Activated CD8-positive, alpha-beta memory T cell treated with anti-CD3 and anti-CD28 coated beads, Interleukin-2, amount 10 ng/mL, durations not matched to agents 7 days and 5 days (primary cell): ENCODE results near the gene TCEA2. TPM values are rescaled to one million over a fixed set of nuclear protein-coding genes. Genes with fewer than 3 reads are reported as not detected.

Experiments used
- ATAC-seq: fragments of 150-1000 bp; cut with Tn5 transposase; one replicate; pipeline ENCODE4 v1.10.0; 2021; ENCODE audit warnings: moderate library complexity
- CTCF ChIA-PET: fragments of 350-600 bp; sonication (Branson Sonifier 250); formaldehyde crosslinking; loops from one replicate; lab custom pipeline; 2021; ENCODE audit warnings: antibody characterized with exemption; lab: Charles Lee
- DNase-seq: peaks from one replicate; pipeline ENCODE4 v3.0.0-alpha.2; 2020
- H3K27ac Mint-ChIP-seq: one replicate; pipeline ENCODE4 v1.8.0; 2021; ENCODE audit warnings: mild to moderate bottlenecking, mixed read lengths
- H3K27me3 Mint-ChIP-seq: one replicate; pipeline ENCODE4 v1.8.0; 2021; ENCODE audit warnings: mixed read lengths
- H3K36me3 Mint-ChIP-seq: one replicate; pipeline ENCODE4 v1.8.0; 2021; ENCODE audit warnings: mild to moderate bottlenecking, mixed read lengths
- H3K4me1 Mint-ChIP-seq: one replicate; pipeline ENCODE4 v1.8.0; 2021; ENCODE audit warnings: mixed read lengths
- H3K4me3 Mint-ChIP-seq: one replicate; pipeline ENCODE4 v1.8.0; 2021; ENCODE audit warnings: mild to moderate bottlenecking, moderate library complexity, mixed read lengths
- H3K9me3 Mint-ChIP-seq: one replicate; pipeline ENCODE4 v1.8.0; 2022; ENCODE audit warnings: low read depth, mixed read lengths
- total RNA-seq, 2 experiments: library from RNA; stranded (reverse); gene quantifications; one replicate each; pipeline ENCODE4 v1.2.3, GENCODE V29; 2021

TCEA2 gene
- 10 to 100 TPM; 54.3 to 57.4 TPM for total RNA-seq

DNA sequence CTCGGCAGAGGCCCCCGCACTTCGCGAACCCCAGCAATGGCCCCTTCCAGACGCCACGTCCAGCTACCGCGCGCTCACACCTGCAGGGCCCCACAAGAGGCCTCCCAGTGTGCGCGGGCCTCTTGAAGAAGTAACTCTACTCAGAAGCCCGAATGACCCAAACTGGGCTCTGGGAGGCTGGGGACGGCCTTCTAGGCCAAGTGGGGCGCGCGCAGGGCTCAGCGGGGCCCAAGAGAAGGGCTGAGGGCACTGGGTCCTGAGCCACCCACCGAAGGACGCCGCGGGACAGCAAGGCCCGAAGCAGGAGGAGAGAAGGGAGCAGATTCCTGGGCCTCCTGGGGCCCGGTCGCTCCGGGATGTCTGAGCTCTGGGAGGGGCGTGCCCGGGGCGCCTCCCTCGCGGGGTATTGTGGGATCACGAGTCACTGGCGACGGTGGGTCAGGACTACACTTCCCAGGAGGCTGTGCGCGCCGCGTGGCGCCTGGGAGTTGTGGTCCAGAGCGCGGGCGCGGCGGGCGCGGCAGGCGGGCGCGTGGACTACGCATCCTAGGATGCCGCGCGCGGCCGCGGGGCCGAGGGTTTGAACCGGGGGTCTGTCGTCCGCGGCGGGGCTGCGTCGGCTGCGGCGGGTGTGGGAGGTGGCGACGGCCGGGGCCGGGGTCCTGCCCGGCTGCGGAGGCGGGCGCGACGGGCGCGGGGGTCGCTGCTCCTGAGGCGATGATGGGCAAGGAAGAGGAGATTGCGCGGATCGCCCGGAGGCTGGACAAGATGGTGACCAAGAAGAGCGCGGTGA, at the start of gene TCEA2:
TCEA2 (plus strand) TSS at position 603 of the 793 bp plus-strand sequence; CDS start at position 718, 115 bp downstream.
- CTCF ChIA-PET = interaction anchor here (0.8 to 7.4 kb wide), 9 partner anchors 10 to 152 kb away, joined by 3 to 133 read pairs (median 4); partner anchors contain the start of genes C20orf204, LKAAEAR1, PRPF6 and SAMD10

DNA sequence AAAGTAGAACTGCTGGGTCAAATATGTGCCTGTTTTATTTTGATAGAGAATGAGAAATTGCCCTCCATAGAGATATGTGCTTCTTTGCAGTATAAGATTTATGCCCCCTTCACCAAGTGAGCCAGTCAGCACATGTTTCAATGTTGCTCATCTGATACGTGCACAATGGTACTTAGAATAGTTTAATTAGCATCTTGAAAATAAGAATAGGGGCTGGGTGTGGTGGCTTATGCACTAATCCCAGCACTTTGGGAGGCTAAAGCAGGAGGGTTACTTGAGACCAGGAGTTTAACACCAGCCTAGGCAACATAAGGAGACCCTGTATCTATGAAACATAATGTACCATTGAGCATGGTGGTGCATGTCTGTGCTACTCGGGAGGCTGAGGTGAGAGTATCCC, 47.4 kb upstream of the TCEA2 start:
- Mint-ChIP-seq H3K4me1 (peaks cover 38% of the 10 kb centered on the region), H3K36me3 (peaks cover 49% of the 10 kb centered on the region), H3K27ac (peak overlapping the region; percentile 32), H3K9me3 (no peaks in the 10 kb centered on the region), H3K4me3 (no peak overlapping the region), H3K27me3 (no peaks in the 10 kb centered on the region)
- ATAC-seq = no peak
- DNase-seq = no peak
- CTCF ChIA-PET = no interaction called here

More for the DNA sequence above, at the start of gene TCEA2:
- ATAC-seq = peak; percentile 83
- H3K27ac Mint-ChIP-seq = peak within 1 kb of the TSS; percentile 85
- H3K4me3 Mint-ChIP-seq = peak within 1 kb of the TSS; percentile 85
- peak; percentile 97 for DNase-seq
- no peaks in the 10 kb centered on the region for H3K9me3 Mint-ChIP-seq
- H3K36me3 Mint-ChIP-seq = no peaks in the 10 kb centered on the region
- peaks cover 56% of the 10 kb centered on the region for H3K4me1 Mint-ChIP-seq
- no peaks in the 10 kb centered on the region for H3K27me3 Mint-ChIP-seq

DNA sequence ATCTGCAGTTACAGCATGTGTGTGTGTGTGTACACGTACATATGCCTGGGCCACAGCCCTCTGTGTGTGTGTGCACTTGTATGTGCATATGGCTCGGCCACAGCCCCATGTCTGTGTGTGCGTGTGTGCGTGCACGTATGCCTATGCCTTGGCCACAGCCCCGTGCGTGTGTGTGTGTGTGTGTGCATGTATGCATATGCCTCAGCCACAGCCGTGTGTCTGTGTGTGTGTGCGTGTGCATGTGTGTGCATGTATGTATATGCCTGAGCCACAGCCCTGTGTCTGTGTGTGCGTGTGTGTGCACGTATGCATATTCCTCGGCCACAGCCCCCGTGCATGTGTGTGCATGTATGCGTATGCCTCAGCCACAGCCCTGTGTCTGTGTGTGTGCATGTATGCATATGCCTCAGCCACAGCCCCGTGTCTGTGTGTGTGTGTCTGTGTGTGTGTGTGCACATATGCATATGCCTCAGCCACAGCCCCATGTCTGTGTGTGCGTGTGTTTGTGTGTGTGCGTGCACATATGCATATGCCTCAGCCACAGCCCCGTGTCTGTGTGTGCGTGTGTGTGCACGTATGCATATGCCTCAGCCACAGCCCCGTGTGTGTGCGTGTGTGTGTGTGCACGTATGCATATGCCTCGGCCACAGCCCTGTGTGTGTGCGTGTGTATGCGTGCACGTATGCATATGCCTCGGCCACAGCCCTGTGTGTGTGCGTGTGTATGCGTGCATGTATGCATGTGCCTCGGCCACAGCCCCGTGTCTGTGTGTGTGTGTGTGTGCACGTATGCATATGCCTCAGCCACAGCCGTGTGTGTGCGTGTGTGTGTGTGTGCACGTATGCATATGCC, 41.6 kb upstream of the TCEA2 start:
- DNase-seq = no peak
- no peak for ATAC-seq
- Mint-ChIP-seq H3K27me3 (no peaks in the 10 kb centered on the region), H3K27ac (no peak overlapping the region), H3K36me3 (peaks cover 61% of the 10 kb centered on the region), H3K9me3 (no peaks in the 10 kb centered on the region), H3K4me1 (peaks cover 7% of the 10 kb centered on the region), H3K4me3 (no peak overlapping the region)
- CTCF ChIA-PET = no interaction called here

DNA sequence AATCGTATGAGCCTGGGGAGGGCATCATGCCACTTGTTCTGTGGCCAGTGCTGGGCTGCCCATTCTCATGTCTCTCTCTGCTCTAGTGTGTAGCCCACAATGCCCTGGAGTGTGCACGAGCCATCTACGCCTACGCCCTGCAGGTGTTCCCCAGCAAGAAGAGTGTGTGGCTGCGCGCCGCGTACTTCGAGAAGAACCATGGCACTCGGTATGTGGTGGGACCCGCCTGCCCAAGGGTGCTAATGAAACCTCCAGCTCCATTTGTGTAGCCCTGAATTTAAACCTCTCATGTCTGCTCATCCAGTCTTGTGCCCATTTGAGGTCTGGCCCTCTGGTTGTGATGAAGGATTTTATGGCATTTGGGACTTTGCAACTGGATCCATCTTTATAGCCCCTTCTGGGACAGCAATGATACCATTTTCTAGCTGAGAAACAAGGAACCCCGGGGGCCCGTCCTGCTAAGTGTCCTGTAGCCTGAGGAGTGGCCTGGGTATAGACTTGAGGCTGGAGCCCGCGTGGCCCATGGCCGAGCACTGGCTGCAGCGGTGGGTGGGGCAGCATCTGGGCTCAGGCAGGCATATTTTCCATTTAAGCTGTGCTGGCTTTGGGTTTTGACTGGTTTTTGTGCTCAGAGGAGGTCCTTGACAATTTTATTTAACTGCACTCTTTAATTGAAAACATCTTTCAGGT, 40.2 kb upstream of the TCEA2 start:
- peaks cover 56% of the 10 kb centered on the region for H3K36me3 Mint-ChIP-seq
- no peak overlapping the region for H3K4me3 Mint-ChIP-seq
- CTCF ChIA-PET = interaction anchor here (0.6 kb wide), 1 partner anchor 16 kb away, joined by 4 read pairs; no protein-coding TSS in a partner anchor
- no peak for ATAC-seq
- H3K9me3 Mint-ChIP-seq = no peaks in the 10 kb centered on the region
- DNase-seq = no peak
- H3K4me1 Mint-ChIP-seq = peaks cover 7% of the 10 kb centered on the region
- no peak overlapping the region for H3K27ac Mint-ChIP-seq
- H3K27me3 Mint-ChIP-seq = no peaks in the 10 kb centered on the region

DNA sequence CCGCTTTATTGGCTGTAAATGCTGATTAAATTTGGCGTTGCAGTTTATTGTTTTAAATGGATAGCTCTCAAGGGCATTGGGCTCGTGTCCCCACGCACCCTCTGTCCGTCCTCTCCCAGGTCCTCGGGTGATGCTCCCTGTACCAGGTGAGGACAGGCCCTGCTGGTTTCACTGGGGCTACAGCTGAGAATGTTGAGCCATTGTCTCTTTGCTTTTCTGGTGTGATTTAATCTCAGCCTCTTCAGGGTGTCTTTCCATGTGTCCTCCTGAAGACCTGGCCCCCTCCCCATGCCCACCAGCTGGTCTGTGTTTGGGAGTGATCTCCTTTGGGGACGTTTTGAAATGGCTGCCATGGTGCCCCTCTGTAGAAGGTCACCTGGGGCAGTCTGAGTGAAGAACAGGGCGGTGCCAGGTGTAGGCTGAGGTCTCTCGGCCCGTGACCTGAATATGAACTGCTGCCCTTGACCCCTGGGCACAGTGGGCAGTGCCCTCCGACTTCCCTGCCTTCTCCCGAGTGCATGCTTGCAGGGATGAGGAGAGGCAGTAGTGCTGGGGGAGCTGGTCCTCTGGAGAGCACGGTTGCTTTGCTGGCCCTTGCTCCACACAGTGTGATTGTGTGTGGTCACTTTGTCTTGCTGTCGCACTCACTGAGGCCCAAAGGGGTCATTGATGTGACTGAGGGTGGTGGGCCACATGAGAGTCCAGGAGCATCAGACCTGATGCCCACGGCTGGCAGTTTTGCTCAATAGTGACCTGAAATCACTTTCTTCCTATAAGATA, 39.4 kb upstream of the TCEA2 start:
- H3K9me3 Mint-ChIP-seq = no peaks in the 10 kb centered on the region
- peaks cover 7% of the 10 kb centered on the region for H3K4me1 Mint-ChIP-seq
- no peak overlapping the region for H3K4me3 Mint-ChIP-seq
- peaks cover 54% of the 10 kb centered on the region for H3K36me3 Mint-ChIP-seq
- CTCF ChIA-PET = interaction anchor here (0.6 kb wide), 1 partner anchor 15 kb away, joined by 4 read pairs; no protein-coding TSS in a partner anchor
- no peak for DNase-seq
- no peak overlapping the region for H3K27ac Mint-ChIP-seq
- ATAC-seq = no peak
- no peaks in the 10 kb centered on the region for H3K27me3 Mint-ChIP-seq

DNA sequence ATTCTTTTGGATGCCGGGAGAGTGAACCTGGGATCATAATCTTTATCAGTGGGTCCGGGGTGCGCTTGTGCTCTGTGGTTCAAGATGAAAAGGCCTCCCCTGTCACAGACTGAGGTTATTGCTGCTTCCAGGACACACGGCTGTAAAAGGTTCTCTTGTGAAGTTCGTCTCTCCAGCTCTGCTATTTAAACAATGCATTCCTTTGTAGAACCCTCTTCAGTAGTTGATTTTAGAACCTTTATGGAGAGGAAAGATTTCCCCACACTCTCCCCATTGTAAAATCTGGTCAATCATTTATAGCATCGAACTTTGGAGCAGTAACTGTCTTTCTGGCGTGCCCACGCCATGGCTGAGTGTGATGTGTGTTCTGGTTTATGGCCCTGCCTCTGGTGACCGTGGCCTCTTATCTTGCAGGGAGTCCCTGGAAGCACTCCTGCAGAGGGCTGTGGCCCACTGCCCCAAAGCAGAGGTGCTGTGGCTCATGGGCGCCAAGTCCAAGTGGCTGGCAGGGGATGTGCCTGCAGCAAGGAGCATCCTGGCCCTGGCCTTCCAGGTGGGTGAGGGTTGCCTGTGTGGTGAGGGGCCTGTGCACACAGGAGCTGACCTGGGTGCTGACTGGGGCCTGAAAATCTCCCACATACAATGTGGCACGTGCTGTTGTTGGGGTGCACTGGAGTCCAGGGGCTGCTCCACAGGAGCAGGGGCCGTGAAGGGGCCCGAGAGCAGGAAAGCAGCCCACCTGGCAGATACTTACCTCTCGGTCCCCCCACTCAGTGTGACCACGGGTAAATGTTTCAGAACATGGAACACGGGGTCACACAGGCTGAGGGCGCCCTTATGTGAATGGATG, 38.6 kb upstream of the TCEA2 start:
- DNase-seq (no peak), ATAC-seq (no peak)
- no peak overlapping the region for H3K27ac Mint-ChIP-seq
- peaks cover 51% of the 10 kb centered on the region for H3K36me3 Mint-ChIP-seq
- peaks cover 7% of the 10 kb centered on the region for H3K4me1 Mint-ChIP-seq
- no peaks in the 10 kb centered on the region for H3K9me3 Mint-ChIP-seq
- no peak overlapping the region for H3K4me3 Mint-ChIP-seq
- CTCF ChIA-PET = no interaction called here
- no peaks in the 10 kb centered on the region for H3K27me3 Mint-ChIP-seq

DNA sequence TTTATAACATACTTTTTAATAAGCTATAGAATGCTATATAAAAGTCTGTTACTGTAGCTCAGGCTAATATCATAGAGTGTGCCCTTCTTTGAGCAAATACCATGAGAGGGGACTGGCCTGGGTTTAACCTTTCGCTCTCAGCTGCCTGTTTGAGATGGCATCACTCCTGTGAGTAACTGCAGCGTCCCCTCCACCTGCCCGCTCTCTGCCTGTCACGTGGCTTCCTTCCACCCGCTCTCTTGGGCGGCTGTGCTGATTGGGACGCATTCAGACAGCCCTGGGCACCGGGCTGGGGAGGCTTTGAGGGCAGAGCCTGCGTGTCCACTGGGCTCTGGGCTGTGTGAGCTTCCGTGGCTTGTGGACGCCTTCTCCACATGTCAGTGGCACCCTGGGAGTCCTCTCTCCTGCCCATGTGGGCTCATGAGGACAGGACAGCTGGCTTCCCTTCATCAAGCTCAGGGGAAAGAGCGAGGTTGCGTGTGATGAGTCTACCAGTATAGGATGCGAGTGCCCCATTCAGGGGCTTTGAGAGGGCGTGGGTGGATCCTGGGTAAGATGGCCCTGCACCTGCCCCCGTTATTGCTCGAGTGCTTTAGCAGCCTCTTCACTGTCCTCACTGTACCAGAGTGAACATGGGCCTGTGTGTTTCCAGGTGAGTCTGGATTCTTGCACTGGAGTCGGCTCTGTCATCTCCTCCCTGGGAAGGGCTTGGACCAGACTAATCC, 37.7 kb upstream of the TCEA2 start:
- Mint-ChIP-seq H3K27ac (no peak overlapping the region), H3K9me3 (no peaks in the 10 kb centered on the region), H3K4me3 (no peak overlapping the region), H3K36me3 (peaks cover 54% of the 10 kb centered on the region), H3K4me1 (peaks cover 3% of the 10 kb centered on the region), H3K27me3 (no peaks in the 10 kb centered on the region)
- CTCF ChIA-PET = interaction anchor here (1.9 kb wide), 1 partner anchor 13 kb away, joined by 7 read pairs; no protein-coding TSS in a partner anchor
- DNase-seq = no peak
- ATAC-seq = no peak

DNA sequence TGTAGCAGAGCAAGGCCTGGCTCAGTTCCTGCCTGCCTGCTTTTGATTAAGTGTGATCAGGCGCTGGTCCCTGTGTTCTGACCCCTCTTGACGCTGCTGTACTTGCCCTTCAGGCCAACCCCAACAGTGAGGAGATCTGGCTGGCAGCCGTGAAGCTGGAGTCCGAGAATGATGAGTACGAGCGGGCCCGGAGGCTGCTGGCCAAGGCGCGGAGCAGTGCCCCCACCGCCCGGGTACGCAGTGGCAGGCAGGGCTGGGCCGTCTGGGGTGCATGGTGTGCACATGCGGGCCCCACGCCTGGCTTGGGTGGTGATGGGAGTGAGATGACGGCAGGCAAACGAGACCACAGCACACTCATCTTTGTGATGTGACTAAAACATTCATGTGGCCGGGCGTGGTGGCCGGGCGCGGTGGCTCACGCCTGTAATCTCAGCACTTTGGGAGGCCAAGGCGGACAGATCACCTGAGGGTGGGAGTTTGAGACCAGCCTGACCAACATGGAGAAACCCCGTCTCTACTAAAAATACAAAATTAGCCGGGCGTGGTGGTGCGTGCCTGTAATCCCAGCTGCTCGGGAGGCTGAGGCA, 37.1 kb upstream of the TCEA2 start:
- H3K27me3 Mint-ChIP-seq = no peaks in the 10 kb centered on the region
- no peak overlapping the region for H3K4me3 Mint-ChIP-seq
- CTCF ChIA-PET = interaction anchor here (1.9 kb wide), 1 partner anchor 13 kb away, joined by 7 read pairs; no protein-coding TSS in a partner anchor
- H3K4me1 Mint-ChIP-seq = peaks cover 3% of the 10 kb centered on the region
- H3K27ac Mint-ChIP-seq = no peak overlapping the region
- H3K36me3 Mint-ChIP-seq = peaks cover 54% of the 10 kb centered on the region
- no peak for ATAC-seq
- DNase-seq = no peak
- no peaks in the 10 kb centered on the region for H3K9me3 Mint-ChIP-seq

DNA sequence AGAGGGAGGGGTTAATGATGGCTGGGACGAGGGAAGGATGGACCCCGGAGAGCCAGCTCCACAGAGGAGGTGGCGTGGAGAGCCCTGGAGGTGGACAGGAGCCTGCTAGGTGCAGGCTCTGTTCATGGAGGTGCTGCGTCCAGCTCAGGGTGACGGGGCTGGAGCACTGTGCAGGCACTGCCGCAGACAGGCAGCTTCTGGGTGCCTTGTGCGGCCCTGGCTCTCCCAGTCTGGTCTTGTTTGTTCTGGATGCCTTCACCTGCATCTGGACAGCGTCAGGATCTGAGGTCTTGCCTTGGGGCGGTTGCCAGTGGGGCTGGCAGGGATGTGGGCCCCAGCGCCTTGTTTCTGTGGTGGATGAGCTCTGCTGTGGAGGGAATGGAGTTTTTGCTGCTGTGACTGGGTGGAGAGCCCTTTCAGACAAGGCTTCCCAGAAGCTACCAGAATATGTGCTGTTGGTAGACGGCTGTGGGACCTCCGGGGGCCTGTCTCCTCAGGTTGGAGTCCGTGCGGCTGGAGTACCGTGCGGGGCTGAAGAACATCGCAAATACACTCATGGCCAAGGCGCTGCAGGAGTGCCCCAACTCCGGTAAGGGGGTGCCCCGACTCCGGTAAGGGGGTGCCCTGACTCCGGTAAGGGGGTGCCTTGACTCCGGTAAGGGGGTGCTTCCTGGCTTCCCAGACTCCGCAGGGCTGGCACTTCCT, 34.9 kb upstream of the TCEA2 start:
- Mint-ChIP-seq H3K36me3 (peaks cover 38% of the 10 kb centered on the region), H3K27ac (peak overlapping the region; percentile 56)

DNA sequence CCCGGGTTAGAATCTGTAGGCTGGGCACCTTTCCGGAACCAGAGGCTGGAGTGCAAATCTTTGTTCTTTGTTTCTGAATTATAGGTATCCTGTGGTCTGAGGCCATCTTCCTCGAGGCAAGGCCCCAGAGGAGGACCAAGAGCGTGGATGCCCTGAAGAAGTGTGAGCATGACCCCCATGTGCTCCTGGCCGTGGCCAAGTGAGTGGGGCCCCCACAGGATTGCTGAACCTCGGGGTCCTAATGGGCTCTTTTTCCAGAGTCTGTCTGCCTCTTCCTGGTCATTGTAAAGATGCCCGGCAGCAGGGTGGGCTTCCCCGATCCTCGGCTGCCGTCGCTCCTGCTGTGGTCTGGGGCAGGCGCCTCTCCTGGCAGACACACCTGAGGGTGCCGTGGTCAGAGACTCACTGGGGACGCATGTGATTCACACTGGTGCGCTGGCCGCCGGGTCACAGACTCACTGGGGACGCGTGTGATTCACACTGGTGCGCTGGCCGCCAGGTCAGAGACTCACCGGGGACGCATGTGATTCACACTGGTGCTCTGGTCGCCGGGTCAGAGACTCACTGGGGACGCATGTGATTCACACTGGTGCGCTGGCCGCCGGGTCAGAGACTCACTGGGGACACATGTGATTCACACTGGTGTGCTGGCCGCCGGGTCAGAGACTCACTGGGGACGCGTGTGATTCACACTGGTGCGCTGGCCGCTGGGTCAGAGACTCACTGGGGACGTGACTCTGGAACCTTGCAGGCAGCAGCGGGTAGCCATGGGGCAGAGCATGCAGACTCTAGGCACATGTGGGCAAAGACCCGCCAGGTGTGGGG, 33.5 kb upstream of the TCEA2 start:
- ATAC-seq (no peak), DNase-seq (no peak)
- Mint-ChIP-seq H3K27me3 (no peaks in the 10 kb centered on the region), H3K4me1 (peaks cover 21% of the 10 kb centered on the region), H3K9me3 (no peaks in the 10 kb centered on the region), H3K4me3 (no peak overlapping the region), H3K36me3 (peaks cover 32% of the 10 kb centered on the region), H3K27ac (no peak overlapping the region)
- CTCF ChIA-PET = interaction anchor here (0.9 kb wide), 1 partner anchor 9 kb away, joined by 3 read pairs; no protein-coding TSS in a partner anchor

More for the DNA sequence above, 34.9 kb upstream of the TCEA2 start:
- Mint-ChIP-seq H3K4me3 (no peak overlapping the region), H3K9me3 (no peaks in the 10 kb centered on the region), H3K27me3 (no peaks in the 10 kb centered on the region), H3K4me1 (peaks cover 8% of the 10 kb centered on the region)
- no peak for DNase-seq
- ATAC-seq = no peak
- CTCF ChIA-PET = no interaction called here
